ENCODE results near the gene FAM118A.
"Not testable (repeated sequence)": the region's sequence is repeated elsewhere in the genome, so short reads cannot be mapped to it uniquely, and the experiment has no call there.

FAM118A gene

GRCh38 chr22:45322873-45323525 is 13.3 kb downstream of the FAM118A start:
- no peak for TF ChIP-seq CTCF (IDR thresholded peaks at IDR 0.05; ENCODE audit: borderline replicate concordance, insufficient read depth, low read depth, low read length)
- H3K4me3 ChIP-seq (ENCODE audit: low read depth, low read length), result no peak overlapping the region

- H3K4me3 ChIP-seq (ENCODE audit: low read depth, low read length), result no peak overlapping the region
- TF ChIP-seq CTCF (IDR thresholded peaks at IDR 0.05; ENCODE audit: borderline replicate concordance, insufficient read depth, low read depth, low read length), result no peak
Observed at GRCh38 chr22:45323695-45324094, 14.0 kb downstream of the FAM118A start.

- no peak overlapping the region for H3K4me3 ChIP-seq (ENCODE audit: low read depth, low read length)
- TF ChIP-seq CTCF (IDR thresholded peaks at IDR 0.05; ENCODE audit: borderline replicate concordance, insufficient read depth, low read depth, low read length), result no peak
Observed at GRCh38 chr22:45324311-45324711, 14.6 kb downstream of the FAM118A start.

GRCh38 chr22:45328261-45328660 is 18.5 kb downstream of the FAM118A start:
- not testable (repeated sequence) for H3K4me3 ChIP-seq (ENCODE audit: low read depth, low read length)

GRCh38 chr22:45328822-45329529 is 19.2 kb downstream of the FAM118A start:
- no peak overlapping the region for H3K4me3 ChIP-seq (ENCODE audit: low read depth, low read length)
- TF ChIP-seq CTCF (IDR thresholded peaks at IDR 0.05; ENCODE audit: borderline replicate concordance, insufficient read depth, low read depth, low read length), result no peak

GRCh38 chr22:45329530-45329936 is 19.8 kb downstream of the FAM118A start:
- H3K4me3 ChIP-seq (ENCODE audit: low read depth, low read length), result no peak overlapping the region
- no peak for TF ChIP-seq CTCF (IDR thresholded peaks at IDR 0.05; ENCODE audit: borderline replicate concordance, insufficient read depth, low read depth, low read length)

GRCh38 chr22:45330548-45330947 is 20.8 kb downstream of the FAM118A start:
- no peak overlapping the region for H3K4me3 ChIP-seq (ENCODE audit: low read depth, low read length)
- TF ChIP-seq CTCF (IDR thresholded peaks at IDR 0.05; ENCODE audit: borderline replicate concordance, insufficient read depth, low read depth, low read length), result no peak
